22Rv1 (cell line): ENCODE data around the gene IL1RL2.

Experiments used
- ZFX ChIP-seq: fragments of 450-650 bp; IDR thresholded peaks from 2 replicates; pipeline ENCODE4 v1.6.1; 2017; ENCODE audit warnings: antibody characterized with exemption, borderline replicate concordance
- TF ChIP-seq, protein P1 (sequence below): fragments of 450-650 bp; IDR thresholded peaks from 2 replicates; pipeline ENCODE4 v1.5.1; 2017; ENCODE audit warnings: mild to moderate bottlenecking

DNA sequence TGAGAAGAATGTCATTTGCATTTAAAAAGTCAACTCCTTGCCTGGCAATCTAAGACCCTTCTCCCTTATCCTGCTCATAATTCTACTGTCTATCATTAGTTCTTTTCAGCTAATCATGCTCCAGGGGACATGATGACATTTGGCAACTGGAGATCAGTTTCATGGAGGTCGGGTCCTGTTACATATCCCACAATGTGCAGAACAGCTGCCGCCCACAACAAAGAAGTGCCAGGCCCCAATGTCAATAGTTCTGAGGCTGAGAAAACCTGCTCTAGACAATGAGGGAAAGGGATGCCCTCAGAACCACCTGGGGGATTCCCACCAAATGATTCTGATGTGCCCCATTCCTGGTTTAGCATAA, 71.2 kb downstream of the IL1RL2 start:
- TF ChIP-seq, protein P1, sequence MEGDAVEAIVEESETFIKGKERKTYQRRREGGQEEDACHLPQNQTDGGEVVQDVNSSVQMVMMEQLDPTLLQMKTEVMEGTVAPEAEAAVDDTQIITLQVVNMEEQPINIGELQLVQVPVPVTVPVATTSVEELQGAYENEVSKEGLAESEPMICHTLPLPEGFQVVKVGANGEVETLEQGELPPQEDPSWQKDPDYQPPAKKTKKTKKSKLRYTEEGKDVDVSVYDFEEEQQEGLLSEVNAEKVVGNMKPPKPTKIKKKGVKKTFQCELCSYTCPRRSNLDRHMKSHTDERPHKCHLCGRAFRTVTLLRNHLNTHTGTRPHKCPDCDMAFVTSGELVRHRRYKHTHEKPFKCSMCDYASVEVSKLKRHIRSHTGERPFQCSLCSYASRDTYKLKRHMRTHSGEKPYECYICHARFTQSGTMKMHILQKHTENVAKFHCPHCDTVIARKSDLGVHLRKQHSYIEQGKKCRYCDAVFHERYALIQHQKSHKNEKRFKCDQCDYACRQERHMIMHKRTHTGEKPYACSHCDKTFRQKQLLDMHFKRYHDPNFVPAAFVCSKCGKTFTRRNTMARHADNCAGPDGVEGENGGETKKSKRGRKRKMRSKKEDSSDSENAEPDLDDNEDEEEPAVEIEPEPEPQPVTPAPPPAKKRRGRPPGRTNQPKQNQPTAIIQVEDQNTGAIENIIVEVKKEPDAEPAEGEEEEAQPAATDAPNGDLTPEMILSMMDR = no peak
- no peak for TF ChIP-seq ZFX
